Measurements from ENCODE around the gene ATG2A. TPM values are rescaled to one million over a fixed set of nuclear protein-coding genes. Genes with fewer than 3 reads are reported as not detected.

Gene ATG2A
- total RNA-seq, 1 donor from 2014 or later = 31.3 TPM

DNA sequence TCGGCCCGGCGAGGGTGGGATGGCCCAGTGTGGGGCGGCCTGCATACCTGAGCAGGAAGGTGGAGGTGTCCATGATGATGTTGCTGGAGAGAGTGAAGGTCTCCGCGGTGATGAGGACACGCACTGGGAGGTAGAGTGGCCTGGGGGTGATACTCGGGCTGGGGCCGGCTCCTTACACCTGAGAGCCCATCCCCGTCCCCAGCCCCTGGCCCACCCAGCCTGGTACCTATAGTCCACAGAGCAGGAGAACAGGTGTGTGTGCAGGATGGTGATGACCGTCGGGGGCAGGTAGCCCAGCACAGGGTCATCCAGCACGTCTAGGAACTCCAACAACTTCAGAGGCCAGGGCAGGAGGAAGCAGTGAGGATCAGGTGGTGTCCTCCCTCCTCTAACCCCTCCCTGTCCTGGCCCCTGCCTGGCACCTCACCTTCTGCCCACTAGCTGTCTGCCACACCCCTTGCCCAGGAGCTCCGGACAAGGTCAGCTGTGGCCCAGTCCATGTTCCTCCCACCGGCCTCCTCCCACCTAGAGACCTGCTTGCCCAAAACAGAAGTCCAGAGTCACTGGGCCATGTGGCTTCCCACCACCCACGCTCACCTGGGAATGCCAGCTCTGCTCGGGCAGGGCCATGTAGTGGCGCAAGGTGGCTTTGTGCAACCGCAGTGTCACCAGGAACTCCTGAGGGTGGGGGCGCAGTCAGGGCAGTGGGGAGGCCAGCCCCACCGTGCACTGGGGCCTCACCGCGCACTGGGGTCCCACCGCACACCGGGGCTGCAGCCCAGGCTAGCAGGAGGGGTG, 11.3 kb downstream of the ATG2A start:
- intact Hi-C loops (cut with micrococcal nuclease) = no loop called here

GRCh38 chr11:64903291-64903833, 13.6 kb downstream of the ATG2A start:
- intact Hi-C loops (cut with micrococcal nuclease) = no loop called here

GRCh38 chr11:64902102-64902900, 14.7 kb downstream of the ATG2A start:
- intact Hi-C loops (cut with micrococcal nuclease) = no loop called here

DNA sequence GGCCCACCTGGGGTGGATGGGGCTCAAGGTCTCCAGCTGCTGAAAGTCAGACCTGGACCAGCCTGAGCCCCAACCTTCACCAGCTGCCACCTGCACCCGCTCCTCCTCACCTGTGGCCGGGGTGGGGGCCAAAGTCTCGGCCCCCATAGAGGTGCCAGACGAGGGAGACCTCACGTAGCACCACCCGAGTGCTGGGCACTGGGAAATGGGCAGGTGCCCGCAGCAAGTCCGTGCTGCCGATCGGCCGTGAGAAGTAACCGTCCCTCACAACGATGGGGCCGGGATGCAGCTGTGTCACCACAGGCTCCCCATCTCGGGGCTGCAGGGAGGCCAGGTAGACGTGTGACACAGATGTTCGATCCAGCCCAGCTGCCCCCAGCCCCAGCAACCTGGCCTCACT, 16.2 kb downstream of the ATG2A start:
- intact Hi-C loops (cut with micrococcal nuclease) = no loop called here

- intact Hi-C loops (cut with micrococcal nuclease) = no loop called here
Measured at GRCh38 chr11:64900263-64900678, 16.7 kb downstream of the ATG2A start.

DNA sequence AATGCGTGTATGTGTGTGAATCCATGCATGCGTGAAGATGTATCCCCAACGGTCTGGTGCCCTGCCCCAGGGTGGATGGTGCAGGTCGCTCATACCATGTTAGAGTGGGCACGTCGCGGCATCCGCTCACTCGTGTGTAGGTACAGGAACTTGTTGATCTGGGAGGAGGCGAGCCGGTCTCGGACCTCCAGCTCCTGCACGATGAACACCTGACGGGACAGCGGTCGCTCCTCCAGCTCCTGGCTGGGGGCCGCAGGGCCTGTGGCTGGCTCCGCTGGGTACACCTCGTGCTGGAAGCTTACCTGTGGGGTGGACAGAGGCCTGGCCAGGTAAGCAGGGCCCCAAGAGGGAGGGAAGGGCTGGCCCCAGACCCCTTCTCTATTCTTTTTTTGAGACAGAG, 18.5 kb downstream of the ATG2A start:
- intact Hi-C loops (cut with micrococcal nuclease) = no loop called here

DNA sequence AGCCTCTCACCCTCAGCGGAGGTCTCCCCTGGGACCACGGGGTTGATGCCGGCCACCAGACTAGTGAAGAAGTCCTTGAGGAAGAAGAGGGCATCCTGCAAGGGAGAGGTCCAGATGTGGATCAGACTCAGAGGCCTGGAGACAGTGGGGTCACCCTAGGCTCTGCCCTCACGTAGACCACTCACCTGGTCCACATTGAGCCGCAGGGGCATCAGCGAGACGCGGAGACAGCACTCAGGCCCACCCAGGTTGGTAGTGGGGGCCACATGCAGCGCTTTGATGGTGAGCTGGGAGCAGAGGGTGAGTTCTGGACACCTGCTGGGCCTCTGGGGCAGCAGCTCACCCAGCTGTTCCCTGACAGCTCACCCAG, 18.9 kb downstream of the ATG2A start:
- intact Hi-C loops (cut with micrococcal nuclease) = no loop called here

- intact Hi-C loops (cut with micrococcal nuclease) = no loop called here
Measured at GRCh38 chr11:64897381-64898075, 19.5 kb downstream of the ATG2A start.

DNA sequence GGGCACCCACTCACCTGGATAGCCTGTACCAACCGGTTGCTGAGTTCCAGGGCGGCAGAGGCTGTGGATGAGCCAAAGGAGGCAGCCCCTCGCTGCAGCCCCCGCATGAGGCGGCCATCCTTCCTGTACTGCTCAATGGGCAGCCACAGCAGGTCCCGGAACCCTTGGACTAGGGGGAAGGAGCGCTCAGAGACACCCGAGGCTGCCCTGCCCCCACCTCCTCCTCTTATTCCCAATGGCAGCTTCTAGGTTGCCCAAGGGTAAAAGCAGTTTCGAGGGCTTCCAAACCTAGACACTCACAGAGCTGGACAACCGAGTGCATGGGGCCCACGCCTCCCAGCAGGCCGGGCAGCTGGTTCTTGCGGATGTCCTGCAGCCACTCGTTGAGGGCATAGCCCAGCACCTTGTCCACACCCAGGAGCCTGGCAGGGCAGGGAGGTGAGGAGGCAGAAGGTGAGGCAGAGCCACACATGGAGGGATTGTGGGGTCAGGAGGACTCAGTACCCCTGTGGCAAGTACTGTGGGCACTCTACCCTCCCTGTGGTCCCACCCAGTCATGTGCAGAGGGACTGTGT, 20.5 kb downstream of the ATG2A start:
- intact Hi-C loops (cut with micrococcal nuclease) = no loop called here

GRCh38 chr11:64894812-64895452, 22.1 kb downstream of the ATG2A start:
- intact Hi-C loops (cut with micrococcal nuclease) = loop anchor here (1.0 kb wide), 1 partner anchor 48 kb away; no protein-coding TSS in a partner anchor

GRCh38 chr11:64894070-64894811, 22.8 kb downstream of the ATG2A start:
- intact Hi-C loops (cut with micrococcal nuclease) = loop anchor here (1.0 kb wide), 1 partner anchor 47 kb away; no protein-coding TSS in a partner anchor

DNA sequence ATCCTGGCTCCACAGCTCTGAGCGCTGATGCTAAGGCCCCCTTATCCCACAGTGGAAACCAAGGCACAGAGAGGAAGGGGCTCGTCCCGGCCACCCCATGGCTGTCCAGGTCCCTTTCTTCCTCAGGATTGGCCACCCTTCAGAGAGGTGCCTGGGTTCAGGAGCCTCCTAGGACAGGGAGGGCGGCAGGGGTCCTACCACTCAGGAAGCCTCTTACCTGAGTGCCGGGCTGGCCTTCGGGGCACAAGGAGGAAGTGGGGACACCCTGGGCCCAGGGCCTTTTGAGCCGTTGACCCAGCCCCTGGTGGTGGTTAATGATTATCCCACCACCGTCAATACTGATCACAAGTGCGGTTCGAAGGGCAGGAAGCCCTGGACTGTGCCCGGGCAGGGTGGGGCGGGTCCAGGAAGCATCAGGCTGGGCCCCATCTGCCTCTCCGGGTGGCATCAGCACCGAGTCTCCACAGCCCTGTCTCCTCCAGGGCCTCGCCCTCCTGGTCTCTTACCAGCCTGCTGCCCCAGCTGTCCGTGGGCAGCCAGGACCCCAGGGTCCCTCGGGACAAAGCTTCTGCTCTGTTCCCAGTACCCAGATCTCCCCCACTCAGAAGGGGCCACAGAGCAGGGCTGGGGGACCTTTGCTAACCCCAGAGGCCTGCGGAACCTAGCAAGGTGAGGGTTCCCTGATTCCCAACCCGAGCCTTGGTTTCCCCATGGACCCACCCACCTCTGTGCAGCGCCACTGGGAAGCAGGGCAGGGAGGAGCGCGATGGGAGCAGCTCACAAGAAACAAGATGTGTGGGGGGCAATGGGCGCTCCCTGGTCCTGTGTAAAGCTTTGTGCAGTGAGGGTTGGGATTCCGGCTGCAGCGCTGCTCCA, 23.6 kb downstream of the ATG2A start:
- intact Hi-C loops (cut with micrococcal nuclease) = loop anchor here (1.0 kb wide), 1 partner anchor 46 kb away; no protein-coding TSS in a partner anchor

DNA sequence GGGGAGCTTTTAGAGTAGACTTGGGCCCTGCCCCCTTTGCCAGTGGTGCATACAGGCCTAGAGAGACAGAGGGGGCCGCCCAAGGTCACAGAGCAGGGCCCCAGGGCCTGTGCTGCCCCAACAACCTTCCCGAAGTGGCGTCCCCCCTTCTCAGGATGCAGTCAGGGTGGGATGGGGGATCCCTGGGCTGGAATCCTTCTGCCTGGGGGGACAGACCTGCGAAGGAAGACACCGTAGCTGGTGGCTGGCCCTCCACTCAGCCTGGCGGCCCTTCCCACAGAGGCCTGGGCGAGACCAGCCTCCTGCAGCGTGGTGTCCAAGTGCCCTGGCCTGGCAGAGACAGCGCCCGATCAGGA, 24.2 kb downstream of the ATG2A start:
- intact Hi-C loops (cut with micrococcal nuclease) = no loop called here

DNA sequence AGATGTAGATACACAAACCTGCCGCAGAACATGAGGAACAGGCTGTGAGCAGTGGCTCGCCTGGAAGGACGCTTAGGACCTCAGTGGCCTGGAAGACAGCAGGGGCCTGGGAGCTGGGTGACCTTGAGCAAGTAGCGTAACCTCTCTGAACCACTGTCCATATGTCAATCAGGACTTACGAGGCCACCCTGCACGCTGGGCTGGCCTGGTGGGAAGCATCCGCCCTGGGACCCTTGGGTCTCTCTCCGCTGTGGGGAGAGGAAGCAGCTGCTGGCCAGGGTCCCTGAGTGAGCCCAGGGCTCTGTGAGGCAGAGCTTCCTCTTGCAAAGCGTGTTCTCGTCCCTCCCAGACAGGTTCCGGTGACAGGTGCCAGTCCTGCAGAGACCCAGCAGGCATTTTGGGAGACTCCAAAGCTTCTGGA, 24.6 kb downstream of the ATG2A start:
- intact Hi-C loops (cut with micrococcal nuclease) = no loop called here

DNA sequence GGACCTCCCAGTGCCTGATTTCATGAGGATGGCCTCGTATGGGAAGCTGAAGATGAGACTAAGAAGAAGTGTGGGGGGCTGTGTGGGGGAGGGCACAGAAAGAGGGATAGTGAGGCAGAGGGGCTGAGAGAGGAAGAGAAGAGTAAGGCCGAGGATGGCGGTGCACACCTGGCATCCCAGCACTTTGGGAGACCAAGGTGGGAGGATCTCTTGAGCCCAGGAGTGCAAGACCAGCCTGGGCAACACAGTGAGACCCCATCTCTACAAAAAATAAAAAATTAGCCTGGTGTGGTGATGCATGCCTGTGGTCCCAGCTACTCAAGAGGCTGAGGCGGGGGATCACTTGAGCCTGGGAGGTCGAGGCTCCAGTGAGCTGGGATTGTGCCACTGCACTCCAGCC, 25.1 kb downstream of the ATG2A start:
- intact Hi-C loops (cut with micrococcal nuclease) = no loop called here

GRCh38 chr11:64891215-64891848, 25.7 kb downstream of the ATG2A start:
- intact Hi-C loops (cut with micrococcal nuclease) = no loop called here

GRCh38 chr11:64890522-64890939, 26.5 kb downstream of the ATG2A start:
- intact Hi-C loops (cut with micrococcal nuclease) = no loop called here

DNA sequence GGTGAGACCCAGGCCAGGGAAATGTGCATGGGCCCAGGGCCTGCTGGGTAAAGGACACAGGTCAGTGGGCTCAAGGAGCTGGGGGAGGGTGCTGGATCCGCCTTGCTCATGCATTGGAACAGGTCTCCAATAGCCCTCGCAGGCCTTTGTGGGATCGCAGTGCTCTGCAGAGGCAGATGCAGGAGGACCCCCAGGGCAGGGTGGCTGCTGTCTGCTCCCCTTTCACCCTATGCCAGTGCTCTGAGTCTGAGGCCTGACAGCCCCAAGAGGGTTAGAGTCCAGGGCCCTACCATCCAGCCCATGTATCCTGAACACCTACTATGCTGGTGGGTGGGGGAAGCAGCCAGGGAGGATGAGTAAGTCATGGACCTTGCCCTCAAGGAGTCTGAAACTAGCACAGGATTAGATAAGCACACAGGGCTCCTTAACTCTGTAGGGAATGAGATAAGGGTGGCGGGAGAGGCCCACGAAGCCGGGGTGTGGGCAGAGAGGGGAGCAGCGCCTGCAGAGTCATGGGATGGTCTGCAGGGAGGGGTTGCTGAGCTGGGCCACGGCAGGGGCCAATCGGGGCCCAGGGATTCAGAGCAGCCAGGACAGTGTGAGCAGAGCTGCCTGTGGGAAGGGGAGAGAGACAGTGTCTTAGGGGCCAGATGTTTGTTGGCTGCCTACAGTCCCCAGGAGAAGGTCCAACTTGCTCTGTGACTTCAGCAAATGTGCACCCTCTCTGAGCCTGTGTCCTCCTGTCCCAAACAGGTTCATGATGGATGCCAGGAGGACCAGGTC, 28.1 kb downstream of the ATG2A start:
- intact Hi-C loops (cut with micrococcal nuclease) = loop anchor here (1.0 kb wide), 2 partner anchors 9 to 42 kb away; no protein-coding TSS in a partner anchor
